Measurements from ENCODE around the gene HK1. TPM values are rescaled to one million over a fixed set of nuclear protein-coding genes. Genes with fewer than 3 reads are reported as not detected.

HK1 gene
- polyA plus RNA-seq, 1 donor: 28.6 TPM

DNA sequence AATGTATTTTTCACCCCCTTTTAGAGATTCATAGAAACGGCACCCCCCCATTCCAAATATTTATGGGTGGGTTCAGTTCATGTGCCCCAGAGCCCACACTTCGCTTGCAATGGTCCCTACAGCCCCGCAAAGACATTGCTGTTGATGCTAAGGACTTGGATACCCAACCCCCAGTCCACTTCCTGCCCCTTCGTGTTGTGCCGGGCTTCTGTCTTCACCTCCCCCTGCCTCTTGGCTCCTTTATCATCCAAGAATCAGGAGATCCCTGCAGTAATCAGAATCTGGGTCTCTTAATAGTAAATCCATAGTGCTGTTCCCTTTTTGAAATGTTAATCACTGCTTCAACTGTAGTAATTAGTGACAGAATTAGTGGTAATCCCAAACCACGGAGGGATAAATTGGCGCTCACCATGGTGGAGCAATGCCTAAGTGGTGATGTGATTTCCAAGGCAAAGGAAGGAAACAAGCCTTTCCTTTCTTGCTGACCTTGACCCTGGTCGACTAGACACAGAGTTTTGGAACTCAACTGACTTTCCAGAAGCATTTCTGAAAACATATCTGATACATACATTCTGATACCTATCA lies 67.7 kb downstream of the HK1 start:
- no peak for DNase-seq (ENCODE audit: low read depth)

DNA sequence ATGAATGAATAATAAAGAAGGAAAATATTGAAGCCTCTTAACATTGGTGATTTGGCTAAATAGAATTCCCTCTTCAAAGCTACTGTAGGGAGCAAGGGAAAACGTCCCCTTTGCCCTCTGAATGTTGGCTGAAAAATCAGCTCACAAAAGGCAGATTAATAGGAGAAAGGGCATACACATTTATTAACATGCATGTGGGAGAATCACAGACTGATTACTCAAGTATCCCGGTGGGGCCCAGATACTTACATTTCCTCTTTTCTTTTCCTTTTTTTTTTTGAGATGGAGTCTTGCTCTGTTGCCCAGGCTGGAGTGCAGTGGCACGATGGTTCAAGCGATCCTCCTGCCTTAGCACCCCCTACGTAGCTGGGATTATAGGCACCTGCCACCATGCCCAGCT lies 68.5 kb downstream of the HK1 start:
- no peak for DNase-seq (ENCODE audit: low read depth)

DNA sequence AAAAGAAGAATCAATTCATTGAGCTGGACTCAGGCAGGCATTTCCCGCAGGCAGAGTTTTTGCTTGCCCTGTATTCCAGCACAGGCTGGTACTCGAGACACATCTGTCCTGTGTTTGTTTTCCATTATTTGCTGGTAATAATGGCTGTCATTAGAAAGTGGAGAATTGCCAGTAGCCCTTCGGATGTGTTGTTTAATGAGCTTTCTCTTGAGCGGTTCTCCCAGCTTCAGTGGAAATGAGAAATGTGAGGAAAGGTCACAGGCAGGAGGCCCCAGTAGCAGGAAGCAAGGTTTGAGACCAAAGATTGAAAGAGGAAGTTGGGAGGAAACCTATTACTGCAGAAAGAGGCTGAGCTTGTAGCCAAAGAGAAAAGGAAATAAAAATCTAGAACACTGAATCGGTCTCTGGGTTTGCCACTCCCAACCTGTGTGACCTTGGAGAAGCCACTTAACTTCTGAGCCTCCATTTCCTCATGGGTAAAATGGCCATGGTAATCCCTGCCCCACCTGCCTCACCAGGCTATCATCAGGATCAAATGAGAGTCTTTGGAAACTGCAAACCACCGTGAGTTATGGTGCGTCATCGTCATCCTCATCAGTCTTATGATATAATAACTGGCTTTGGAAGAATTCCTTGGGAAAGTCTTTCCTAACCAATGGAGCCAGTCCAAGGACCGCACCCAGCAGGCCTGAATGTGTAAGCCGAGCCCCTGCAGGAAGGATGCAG lies 70.7 kb downstream of the HK1 start:
- no peak for DNase-seq (ENCODE audit: low read depth)

DNA sequence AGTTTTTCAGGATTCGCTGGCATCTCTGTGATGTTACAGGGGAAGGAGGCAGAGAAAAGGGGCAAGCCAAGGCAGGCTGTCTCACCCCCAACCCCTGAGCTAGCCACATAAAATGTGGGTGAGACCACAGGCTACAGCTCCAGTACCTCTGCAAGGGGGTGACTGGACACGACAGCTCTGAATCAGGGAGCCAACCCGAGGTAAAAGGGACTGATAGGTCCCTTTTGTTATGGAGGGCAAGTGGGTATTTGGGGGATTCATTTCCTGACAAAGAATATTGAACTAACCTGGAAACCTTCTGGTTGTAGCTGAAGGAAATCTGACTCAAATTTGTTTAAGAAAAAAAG lies 71.2 kb downstream of the HK1 start:
- no peak for DNase-seq (ENCODE audit: low read depth)

DNA sequence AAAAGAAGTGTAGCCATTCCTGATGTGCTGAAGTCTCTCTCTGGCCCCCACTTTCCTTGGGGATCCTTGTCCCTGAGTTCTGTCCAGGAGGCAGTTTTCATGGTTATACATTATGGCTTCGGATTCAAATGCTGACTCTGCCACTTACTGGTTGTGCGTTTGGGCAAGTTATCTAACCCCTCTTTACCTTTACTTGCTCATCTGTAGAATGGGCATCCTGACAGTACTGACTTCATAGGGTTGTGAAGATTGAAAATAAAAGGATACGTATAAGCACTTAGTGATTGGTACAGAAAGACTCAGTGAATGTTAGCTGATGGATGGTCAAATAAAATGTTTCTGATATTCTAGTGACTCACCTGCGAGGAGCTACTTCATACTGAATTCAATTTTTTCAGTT lies 73.3 kb downstream of the HK1 start:
- DNase-seq (ENCODE audit: low read depth): no peak

DNA sequence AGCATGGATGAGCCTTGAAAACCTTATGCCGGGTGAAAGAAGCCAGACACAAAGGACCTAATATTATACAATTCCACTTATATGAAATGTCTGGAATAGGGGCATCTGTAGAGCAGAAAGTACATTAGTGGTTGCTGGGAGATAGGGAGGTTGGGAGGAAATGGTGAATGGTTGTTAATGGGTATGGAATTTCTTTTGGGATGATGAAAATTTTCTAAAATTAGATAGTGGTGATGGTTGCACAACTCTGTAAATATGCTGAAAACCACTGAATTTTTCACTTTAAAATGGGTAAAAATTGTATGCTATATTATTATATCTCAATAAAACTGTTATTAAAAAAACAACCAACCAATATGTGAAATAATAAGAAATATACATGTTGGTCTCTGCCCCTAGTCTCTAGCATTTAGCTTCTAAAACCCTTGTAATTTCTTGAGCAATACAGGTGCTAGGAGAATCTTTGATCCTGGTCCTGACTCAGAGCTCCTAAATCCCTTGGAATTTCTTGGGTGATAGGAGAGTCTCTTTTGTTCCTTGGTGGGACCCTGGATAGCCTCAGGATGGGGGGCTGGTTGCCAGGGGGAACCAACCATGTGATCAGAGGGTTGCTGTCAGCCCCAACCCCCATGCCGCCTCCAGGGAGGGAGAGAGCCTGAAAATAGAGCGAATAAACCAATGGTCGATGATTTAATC lies 74.4 kb downstream of the HK1 start:
- no peak for DNase-seq (ENCODE audit: low read depth)

DNA sequence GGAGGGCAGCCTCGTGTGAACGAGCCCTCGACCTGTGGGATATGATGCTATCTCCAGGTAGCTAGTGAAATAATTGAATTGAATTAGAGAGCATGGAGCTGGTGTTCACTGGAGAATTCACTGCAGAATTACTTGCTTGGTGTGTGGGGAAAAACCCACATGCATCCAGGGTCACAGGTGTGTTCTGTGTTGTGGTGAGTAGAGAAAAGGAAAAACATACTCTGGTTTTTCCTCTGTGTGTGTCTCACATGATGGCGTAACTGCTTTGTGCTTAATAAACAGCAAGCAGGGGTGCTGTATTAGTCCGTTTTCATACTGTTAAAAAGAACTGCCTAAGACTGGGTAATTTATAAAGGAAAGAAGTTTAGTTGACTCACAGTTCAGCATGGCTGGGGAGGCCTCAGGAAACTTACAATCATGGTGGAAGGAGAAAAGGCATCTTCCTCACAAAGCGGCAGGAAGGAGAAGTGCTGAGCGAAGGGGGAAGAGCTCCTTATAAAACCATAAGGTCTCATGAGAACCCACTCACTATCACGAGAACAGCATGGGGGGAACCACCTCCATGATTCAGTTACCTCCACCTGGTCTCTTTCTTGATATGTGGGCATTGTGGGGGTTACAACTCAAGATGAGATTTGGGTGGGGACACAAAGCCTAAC lies 75.8 kb downstream of the HK1 start:
- no peak for DNase-seq (ENCODE audit: low read depth)

DNA sequence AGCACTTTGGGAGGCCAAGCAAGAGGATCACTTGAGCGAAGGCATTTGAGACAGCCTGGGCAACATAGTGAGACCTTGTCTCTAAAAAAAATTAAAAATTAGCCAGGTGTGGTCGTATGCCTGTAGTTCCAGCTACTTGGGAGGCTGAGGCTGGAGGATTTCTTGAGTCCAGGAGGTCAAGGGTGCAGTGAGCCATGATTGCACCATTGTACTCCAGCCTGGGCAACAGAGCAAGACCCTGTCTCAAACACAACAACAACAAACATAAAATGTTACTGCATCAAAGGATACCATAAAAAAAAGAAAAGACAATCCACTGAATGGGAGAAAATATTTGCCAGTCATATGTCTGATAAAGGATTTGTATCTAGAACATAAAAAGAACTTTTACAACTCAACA lies 77.9 kb downstream of the HK1 start:
- no peak for DNase-seq (ENCODE audit: low read depth)

DNA sequence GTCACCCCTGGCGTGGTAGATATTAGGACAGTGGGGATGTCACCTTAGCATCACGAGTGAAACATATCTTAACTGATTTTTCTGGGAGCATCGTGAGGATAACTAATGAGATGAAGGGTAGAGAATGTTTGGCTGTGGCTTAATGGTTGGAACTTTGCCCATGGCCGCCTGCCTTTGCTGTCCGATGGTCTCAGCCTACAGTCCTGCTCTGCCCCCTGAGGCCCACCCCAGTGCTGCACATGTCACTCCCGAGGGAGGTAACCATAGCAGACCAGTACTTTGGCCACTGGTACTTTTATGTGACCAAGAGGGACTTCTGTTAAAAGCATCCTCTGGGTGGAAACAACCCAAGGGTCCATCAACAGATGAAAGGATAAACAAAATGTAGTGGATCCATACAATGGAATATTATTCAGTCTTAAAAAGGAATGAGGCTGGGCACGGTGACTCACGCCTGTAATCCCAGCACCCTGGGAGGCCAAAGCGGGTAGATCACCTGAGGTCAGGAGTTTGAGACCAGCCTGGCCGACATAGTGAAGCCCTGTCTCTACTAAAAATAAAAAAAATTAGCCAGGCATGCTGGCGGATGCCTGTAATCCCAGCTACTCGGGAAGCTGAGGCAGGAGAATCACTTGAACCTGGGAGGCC lies 80.0 kb downstream of the HK1 start:
- no peak for DNase-seq (ENCODE audit: low read depth)

DNA sequence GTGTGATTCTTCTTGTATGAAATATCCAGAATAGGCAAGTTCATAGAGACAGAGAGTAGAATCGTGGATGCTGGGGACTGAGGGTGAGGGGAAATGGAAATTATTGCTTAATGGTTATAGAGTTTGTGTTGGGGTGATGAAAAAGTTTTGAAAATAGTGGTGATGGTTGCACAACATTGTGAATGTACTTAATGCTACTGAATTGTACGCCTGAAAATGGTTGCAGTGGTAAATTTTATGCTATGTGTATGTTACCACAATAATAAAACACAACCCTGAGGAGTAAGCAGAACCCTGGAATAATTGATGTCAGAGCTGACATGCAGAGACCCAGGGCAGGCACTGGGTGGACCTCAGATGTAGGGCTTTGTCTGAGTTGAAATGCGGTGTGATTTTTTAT lies 80.9 kb downstream of the HK1 start:
- no peak for DNase-seq (ENCODE audit: low read depth)

DNA sequence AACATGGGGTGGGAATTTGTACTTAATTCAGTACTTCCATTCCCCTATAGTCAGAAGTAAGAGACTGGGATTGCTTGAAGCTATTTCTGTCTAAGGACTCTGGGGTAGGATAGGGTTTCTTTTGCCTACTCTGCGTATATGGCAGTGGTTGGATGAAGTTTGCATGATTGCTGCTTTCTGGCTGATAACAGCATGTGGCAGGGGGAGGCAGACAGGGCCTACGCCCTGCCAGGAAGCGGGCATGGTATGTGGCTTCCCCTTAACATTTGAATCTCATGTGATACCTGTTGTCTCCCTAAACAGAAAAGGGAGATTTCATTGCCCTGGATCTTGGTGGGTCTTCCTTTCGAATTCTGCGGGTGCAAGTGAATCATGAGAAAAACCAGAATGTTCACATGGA lies 81.3 kb downstream of the HK1 start:
- DNase-seq (ENCODE audit: low read depth): no peak

DNA sequence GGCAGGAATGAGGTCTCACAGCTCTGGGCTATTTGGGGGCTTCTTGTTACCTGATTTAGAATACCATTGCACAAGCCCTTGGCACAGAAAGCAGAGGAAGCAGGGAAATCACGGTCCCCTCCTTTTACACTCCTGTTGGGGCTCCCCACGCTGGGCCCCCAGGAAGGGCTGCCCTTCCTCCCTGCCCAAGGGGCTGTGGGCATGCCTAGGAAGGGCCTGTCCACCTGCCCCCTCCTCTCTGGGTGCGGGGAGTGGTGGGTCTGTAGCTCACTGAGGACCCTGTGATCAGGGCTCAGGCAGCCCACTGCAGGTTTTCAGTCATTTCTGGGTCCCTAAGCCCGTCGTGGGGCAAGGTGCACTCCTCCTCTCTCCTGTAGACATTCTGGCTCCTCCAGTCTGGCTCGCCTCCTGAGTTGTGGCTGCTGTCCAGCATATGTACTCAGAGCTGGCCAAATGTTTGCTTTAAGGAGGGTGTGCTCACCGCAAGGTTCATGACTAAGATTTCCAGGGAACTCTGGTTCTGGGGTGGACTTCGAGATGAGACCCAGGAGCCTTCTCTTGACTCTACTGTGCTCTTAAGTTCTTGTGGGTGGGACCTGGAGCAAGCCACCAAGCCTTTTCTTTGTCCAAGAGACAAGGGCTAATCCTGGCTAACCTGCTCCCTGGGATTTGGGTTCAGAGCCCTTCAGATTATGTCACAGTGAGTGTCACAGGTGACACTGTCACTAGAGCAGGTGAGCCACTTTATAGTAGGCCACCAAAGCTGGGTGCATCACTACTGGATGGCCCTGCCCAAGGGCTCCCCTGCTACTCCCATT lies 82.4 kb downstream of the HK1 start:
- DNase-seq (ENCODE audit: low read depth): no peak

DNA sequence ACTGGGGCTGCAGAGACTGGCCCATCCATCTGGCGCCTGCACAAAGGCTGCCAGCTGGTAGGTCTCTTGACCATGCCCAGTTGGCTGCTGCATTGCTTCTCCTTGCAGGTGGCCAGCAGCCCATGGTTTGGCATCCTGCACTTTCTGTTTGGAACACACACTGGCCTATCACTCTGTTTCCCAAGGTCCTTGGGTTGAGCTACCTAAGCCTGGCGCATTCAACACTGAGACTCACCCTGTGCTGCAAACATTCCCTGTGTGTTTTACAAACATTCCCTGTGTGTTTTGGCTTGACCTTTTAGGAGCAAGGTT lies 83.0 kb downstream of the HK1 start:
- no peak for DNase-seq (ENCODE audit: low read depth)

DNA sequence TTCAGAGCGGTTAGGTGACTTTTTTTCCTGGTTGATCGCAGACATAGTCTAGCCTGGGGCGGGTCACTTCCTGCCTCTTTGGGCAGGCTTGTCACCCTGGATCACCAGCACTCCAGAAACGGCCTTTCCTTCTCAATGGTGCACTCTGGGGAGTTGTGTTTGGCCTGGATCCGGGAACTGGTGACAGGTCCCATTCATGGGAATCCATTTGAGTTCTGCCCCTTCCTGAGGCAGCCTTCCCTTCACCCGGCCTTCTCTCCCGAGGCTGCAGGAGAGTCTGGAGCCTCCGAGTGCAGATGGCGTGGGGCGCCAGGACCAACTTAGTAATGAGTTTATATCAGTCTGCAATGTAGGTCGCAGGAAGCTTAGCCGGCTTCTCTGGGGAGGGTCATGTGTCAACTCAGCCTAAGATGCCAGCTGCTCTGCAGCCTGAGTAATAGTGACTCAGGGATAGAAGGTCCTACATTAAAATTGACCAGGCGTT lies 84.2 kb downstream of the HK1 start:
- DNase-seq (ENCODE audit: low read depth): no peak

DNA sequence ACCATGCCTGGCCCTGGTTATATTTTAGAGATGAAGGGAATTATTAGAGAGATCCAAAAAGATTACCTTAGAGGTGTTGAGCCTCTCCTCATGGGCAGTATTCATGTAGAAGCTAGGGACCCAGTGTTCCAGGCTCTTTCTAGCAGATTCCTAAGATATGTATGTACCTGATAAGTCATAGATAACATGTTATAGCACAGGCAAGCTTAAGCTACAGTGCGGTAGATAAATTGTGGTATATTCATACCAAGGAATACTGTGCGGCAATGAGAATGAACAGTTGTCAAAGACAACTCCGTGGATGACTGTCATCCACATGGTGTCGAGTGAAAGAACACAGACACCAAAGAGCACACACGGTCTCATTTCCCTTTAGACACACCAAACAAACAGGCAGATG lies 85.4 kb downstream of the HK1 start:
- DNase-seq (ENCODE audit: low read depth): no peak

DNA sequence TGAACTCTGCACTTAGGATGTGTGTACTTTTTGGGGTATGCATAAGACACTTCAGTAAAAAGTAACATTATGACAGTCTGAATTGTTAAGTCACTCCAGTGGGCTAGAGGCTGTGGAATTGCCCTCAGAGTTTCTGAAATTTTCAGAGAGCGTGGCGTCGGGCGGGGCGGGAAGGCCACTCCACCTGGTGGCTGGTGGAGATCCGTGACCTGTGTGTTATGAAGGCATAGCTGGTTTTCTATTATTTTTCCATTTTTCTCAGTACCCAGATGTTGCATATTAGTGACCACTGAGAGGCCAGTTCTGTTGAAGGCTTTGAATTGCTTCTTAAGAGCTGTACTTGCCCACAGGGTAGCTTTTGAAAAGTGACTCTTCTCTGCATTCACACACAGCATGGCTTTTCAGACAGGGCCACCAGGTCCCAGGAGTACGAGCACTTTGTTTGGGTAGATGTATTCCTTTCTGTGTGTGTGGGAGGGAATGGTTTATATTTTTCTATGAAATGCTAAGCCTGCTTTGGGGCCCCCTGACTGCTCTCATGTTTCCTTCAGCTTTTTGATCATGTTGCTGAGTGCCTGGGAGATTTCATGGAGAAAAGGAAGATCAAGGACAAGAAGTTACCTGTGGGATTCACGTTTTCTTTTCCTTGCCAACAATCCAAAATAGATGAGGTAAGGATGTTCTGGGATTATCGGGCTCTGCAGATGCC lies 86.1 kb downstream of the HK1 start:
- DNase-seq (ENCODE audit: low read depth): no peak

DNA sequence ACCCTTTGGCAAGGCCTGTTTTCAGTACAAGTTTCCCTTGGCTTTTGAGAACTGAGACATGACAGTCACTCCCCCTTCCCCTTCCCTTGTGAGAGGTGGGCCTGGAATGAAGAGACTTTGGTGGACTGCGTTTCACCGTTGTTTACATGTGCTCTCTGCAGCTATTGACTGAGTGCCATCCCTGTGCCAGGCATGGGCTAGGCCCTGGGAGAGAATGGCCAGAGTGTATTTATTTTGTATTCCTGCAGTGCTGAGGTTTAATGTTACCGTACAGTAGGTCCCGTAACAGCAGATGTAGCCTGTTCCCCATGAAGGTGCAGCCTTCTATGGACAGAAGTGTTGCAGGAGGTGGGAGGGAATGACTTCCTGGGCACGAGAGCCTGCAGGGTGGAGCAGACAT lies 88.4 kb downstream of the HK1 start:
- DNase-seq (ENCODE audit: low read depth): no peak

DNA sequence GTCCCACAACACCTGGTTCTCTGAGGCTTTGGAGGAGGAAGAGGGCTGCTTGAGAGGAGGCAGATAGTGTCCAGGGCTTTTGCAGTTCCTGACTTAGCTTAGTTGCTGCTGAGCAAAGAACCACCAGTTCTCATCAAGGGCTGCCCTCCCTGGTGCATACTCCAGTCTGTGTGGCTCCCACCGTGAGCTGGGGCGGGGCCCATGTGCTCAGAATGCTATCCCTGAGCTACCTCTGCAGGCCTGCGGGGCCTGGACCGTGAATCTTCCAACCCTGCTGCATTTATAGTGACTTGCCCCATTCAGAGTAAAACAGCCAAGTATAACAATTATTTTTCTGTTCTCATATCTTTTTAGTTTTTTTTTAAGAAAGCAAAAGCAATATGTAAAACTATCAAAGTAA lies 89.2 kb downstream of the HK1 start:
- DNase-seq (ENCODE audit: low read depth): no peak

DNA sequence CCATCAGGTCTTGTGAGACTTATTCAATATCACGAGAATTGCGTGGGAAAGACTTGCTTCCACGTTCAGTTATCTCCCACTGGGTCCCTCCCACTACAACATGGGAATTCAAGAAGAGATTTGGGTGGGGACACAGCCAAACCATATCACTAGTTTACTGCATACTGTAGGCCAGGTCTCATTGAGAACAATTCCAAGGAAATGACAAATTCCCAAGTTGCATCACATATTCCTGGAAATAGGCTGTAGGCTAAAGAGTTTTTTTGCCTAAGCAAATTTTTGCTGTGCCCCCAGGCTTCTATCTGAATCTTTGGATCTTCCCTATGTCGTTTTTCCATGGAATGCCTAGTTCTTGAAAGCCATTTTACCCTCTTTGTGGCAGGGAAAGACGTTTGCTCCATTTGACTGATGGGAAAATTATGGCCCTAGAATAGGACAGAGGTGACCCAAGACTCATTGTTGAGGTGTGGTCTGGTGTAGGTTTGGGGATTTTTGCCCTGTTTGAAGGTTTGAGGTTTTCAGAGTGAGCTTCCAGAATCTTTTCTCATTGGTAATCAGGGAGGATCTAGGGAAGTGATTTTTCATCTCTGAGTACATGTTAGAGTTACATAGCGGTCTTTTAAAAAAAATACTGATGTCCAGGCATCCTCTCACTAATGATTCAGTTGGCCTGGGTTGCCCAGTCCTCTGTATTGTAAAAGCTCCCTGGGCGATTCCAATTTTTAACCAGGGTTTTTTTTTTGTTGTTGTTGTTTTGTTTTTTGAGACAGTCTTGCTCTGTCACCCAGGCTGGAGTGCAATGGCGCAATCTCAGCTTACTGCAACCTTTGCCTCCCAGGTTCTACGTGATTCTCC lies 94.1 kb downstream of the HK1 start:
- no peak for DNase-seq (ENCODE audit: low read depth)

DNA sequence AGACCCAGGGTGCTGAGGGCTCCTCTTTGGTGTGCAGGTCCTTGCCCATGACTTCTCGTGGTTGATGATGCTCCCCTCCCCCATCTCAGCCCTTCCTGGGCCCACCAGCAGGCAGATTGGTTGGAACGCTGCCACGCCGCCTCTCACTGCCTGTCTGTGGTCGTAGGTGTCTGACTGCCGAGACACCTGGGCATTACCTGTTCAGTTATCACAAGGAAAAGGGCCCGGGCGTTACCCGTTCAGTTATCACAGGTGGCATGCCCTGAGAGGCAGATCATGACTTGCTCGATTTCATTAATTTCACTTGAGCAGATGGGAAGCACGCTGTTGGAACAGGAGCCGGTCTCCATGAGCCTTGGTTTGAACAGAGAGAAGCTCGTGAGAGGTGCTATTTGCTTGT lies 95.9 kb downstream of the HK1 start:
- DNase-seq (ENCODE audit: low read depth): no peak
